WTC11 (cell line): ENCODE results near the gene CFHR1. TPM values are rescaled to one million over a fixed set of nuclear protein-coding genes. Genes with fewer than 3 reads are reported as not detected.

Source experiments
- ATAC-seq: fragments of 200-7000 bp; cut with Tn5 transposase; 2 replicates; pipeline ENCODE4 v1.10.0; 2021; ENCODE audit warnings: mild to moderate bottlenecking, moderate library complexity
- CTCF ChIA-PET: fragments of 300-600 bp; sonication (Branson Sonifier 250); formaldehyde crosslinking; loops from one replicate; lab custom pipeline; 2021; ENCODE audit warnings: antibody characterized with exemption; lab: Charles Lee
- POLR2A ChIA-PET: fragments of 350-600 bp; sonication (Branson Sonifier 250); formaldehyde crosslinking; loops from one replicate; lab custom pipeline; 2021; ENCODE audit warnings: antibody characterized with exemption; lab: Charles Lee
- DNase-seq: peaks from one replicate; pipeline ENCODE4 v3.0.0; 2021; ENCODE audit warnings: low spot score
- H3K27ac Mint-ChIP-seq: 2 replicates; pipeline ENCODE4 v1.8.0; 2021; ENCODE audit warnings: mixed read lengths
- H3K27me3 Mint-ChIP-seq: 2 replicates; pipeline ENCODE4 v1.8.0; 2021; ENCODE audit warnings: low read depth, mild to moderate bottlenecking, moderate library complexity, mixed read lengths
- H3K36me3 Mint-ChIP-seq: 2 replicates; pipeline ENCODE4 v1.8.0; 2021; ENCODE audit warnings: mixed read lengths
- H3K4me1 Mint-ChIP-seq: 2 replicates; pipeline ENCODE4 v1.8.0; 2022; ENCODE audit warnings: mixed read lengths
- H3K4me3 Mint-ChIP-seq: 2 replicates; pipeline ENCODE4 v1.8.0; 2021; ENCODE audit warnings: mild to moderate bottlenecking, moderate library complexity, mixed read lengths
- H3K9me3 Mint-ChIP-seq: 2 replicates; pipeline ENCODE4 v1.8.0; 2021; ENCODE audit warnings: mixed read lengths
- ARID4B ChIP-seq: sonication (generic); formaldehyde crosslinking; IDR thresholded peaks from 2 replicates; pipeline ENCODE4 v1.8.0; 2023; ENCODE audit warnings: missing genetic modification reagents, mild to moderate bottlenecking, borderline replicate concordance
- FOXK1 ChIP-seq: sonication (generic); formaldehyde crosslinking; IDR thresholded peaks from 2 replicates; pipeline ENCODE4 v1.8.0; 2022; ENCODE audit warnings: mild to moderate bottlenecking, moderate library complexity, missing genetic modification reagents
- NFATC4 ChIP-seq: fragments of 250-450 bp; sonication (Bioruptor Pico); IDR thresholded peaks from 2 replicates; pipeline ENCODE4 v1.9.0; 2021; ENCODE audit warnings: mild to moderate bottlenecking
- PRRX2 ChIP-seq: fragments of 250-450 bp; sonication (Bioruptor Pico); IDR thresholded peaks from 2 replicates; pipeline ENCODE4 v1.8.0; 2021; ENCODE audit warnings: mild to moderate bottlenecking
- RELA ChIP-seq: sonication (generic); formaldehyde crosslinking; IDR thresholded peaks from 2 replicates; pipeline ENCODE4 v1.8.1; 2022; ENCODE audit warnings: missing genetic modification reagents, mild to moderate bottlenecking, borderline replicate concordance
- SOX15 ChIP-seq: fragments of 250-450 bp; sonication (Bioruptor Pico); IDR thresholded peaks from 2 replicates; pipeline ENCODE4 v1.9.0; 2021; ENCODE audit warnings: mild to moderate bottlenecking
- STAT6 ChIP-seq: sonication (generic); formaldehyde crosslinking; conservative IDR thresholded peaks from 2 replicates; pipeline ENCODE4 v1.8.1; 2023; ENCODE audit warnings: mild to moderate bottlenecking, low read depth, missing genetic modification reagents, moderate library complexity
- ZBTB43 ChIP-seq: sonication (generic); formaldehyde crosslinking; IDR thresholded peaks from 2 replicates; pipeline ENCODE4 v1.8.1; 2023; ENCODE audit warnings: mild to moderate bottlenecking, missing genetic modification reagents
- ZNF263 ChIP-seq: sonication (generic); formaldehyde crosslinking; IDR thresholded peaks from 2 replicates; pipeline ENCODE4 v1.8.1; 2022; ENCODE audit warnings: low read depth, mild to moderate bottlenecking, moderate library complexity, missing genetic modification reagents
- ZNF532 ChIP-seq: fragments of 250-450 bp; sonication (Bioruptor Pico); IDR thresholded peaks from 2 replicates; pipeline ENCODE4 v1.9.0; 2021; ENCODE audit warnings: mild to moderate bottlenecking, borderline replicate concordance
- ZSCAN18 ChIP-seq: fragments of 250-450 bp; sonication (Bioruptor Pico); IDR thresholded peaks from 2 replicates; pipeline ENCODE4 v2.1.2; 2022; ENCODE audit warnings: mild to moderate bottlenecking, moderate library complexity
- total RNA-seq: library from RNA; stranded (reverse); gene quantifications from 3 replicates; pipeline ENCODE4 v1.2.3, GENCODE V29; 2021
- TF ChIP-seq, protein P1 (sequence below): fragments of 250-450 bp; sonication (Bioruptor Pico); IDR thresholded peaks from 2 replicates; pipeline ENCODE4 v1.8.0; 2021; ENCODE audit warnings: mild to moderate bottlenecking
- TF ChIP-seq, protein P2 (sequence below): sonication (generic); formaldehyde crosslinking; IDR thresholded peaks from 2 replicates; pipeline ENCODE4 v1.8.1; 2023; ENCODE audit warnings: mild to moderate bottlenecking, missing genetic modification reagents, moderate library complexity
- TF ChIP-seq, protein P3 (sequence below): sonication (generic); formaldehyde crosslinking; IDR thresholded peaks from 2 replicates; pipeline ENCODE4 v1.8.0; 2022; ENCODE audit warnings: mild to moderate bottlenecking, missing genetic modification reagents

Gene CFHR1
- total RNA-seq, 1 experiment from 2014 or later = 0.20 TPM

GRCh38 chr1:196857188-196857587, 37.7 kb downstream of the CFHR1 start:
- Mint-ChIP-seq H3K9me3 (no peaks in the 10 kb centered on the region), H3K27ac (no peak overlapping the region), H3K4me1 (no peaks in the 10 kb centered on the region), H3K36me3 (no peaks in the 10 kb centered on the region), H3K27me3 (no peaks in the 10 kb centered on the region), H3K4me3 (no peak overlapping the region)
- DNase-seq = no peak
- ChIA-PET POLR2A (no interaction called here), CTCF (no interaction called here)
- ATAC-seq = no peak
- TF ChIP-seq ZSCAN18 (CRISPR knock-in tag) (no peak), ZBTB43 (CRISPR knock-in tag) (no peak), RELA (no peak)

DNA sequence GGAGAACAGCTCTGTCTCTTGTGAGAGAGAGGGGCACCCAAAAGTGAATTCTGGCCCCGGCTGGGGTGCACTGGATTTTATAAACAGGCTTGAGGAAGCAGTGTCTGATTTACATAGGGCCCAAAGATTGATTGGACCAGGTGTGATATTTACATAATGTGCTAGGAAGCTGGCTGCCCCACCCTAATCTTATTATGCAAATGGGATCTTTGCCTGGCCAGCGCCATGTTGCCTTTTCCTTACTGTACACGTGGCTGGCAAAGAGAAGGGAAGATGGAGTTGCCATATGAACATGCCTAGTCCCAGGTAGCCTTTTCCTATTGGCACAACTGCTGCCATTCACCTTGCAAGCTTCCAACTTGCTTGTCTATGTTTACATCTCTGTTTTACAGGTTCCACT, 39.3 kb downstream of the CFHR1 start:
- H3K27me3 Mint-ChIP-seq = no peaks in the 10 kb centered on the region
- ATAC-seq (no peak), DNase-seq (no peak)
- CTCF ChIA-PET = no interaction called here
- no peak overlapping the region for H3K27ac Mint-ChIP-seq
- no peaks in the 10 kb centered on the region for H3K4me1 Mint-ChIP-seq
- H3K4me3 Mint-ChIP-seq = no peak overlapping the region
- no peaks in the 10 kb centered on the region for H3K36me3 Mint-ChIP-seq
- TF ChIP-seq RELA (no peak), FOXK1 (CRISPR knock-in tag) (no peak), ARID4B (CRISPR knock-in tag) (no peak), PRRX2 (CRISPR knock-in tag) (no peak), ZNF532 (CRISPR knock-in tag) (no peak), NFATC4 (CRISPR knock-in tag) (no peak), ZNF263 (CRISPR knock-in tag) (no peak), SOX15 (CRISPR knock-in tag) (no peak), STAT6 (no peak)
- TF ChIP-seq, protein P1, sequence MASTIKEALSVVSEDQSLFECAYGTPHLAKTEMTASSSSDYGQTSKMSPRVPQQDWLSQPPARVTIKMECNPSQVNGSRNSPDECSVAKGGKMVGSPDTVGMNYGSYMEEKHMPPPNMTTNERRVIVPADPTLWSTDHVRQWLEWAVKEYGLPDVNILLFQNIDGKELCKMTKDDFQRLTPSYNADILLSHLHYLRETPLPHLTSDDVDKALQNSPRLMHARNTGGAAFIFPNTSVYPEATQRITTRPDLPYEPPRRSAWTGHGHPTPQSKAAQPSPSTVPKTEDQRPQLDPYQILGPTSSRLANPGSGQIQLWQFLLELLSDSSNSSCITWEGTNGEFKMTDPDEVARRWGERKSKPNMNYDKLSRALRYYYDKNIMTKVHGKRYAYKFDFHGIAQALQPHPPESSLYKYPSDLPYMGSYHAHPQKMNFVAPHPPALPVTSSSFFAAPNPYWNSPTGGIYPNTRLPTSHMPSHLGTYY = no peak
- TF ChIP-seq, protein P2, sequence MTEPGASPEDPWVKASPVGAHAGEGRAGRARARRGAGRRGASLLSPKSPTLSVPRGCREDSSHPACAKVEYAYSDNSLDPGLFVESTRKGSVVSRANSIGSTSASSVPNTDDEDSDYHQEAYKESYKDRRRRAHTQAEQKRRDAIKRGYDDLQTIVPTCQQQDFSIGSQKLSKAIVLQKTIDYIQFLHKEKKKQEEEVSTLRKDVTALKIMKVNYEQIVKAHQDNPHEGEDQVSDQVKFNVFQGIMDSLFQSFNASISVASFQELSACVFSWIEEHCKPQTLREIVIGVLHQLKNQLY (CRISPR knock-in tag) = no peak
- TF ChIP-seq, protein P3, sequence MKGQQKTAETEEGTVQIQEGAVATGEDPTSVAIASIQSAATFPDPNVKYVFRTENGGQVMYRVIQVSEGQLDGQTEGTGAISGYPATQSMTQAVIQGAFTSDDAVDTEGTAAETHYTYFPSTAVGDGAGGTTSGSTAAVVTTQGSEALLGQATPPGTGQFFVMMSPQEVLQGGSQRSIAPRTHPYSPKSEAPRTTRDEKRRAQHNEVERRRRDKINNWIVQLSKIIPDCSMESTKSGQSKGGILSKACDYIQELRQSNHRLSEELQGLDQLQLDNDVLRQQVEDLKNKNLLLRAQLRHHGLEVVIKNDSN = no peak
- H3K9me3 Mint-ChIP-seq = peaks cover 6% of the 10 kb centered on the region; the same call in 1 of the 2 replicates
- POLR2A ChIA-PET = no interaction called here
